Thyroid gland (tissue), 4 donors: Measurements from ENCODE around the gene F13B. TPM values are rescaled to one million over a fixed set of nuclear protein-coding genes. Genes with fewer than 3 reads are reported as not detected.

Source experiments
- DNase-seq, 2 donors: peaks; one replicate each; pipeline ENCODE4 v3.0.0-alpha.2; 2019
- H3K27ac ChIP-seq, 3 donors: fragments of 200-600 bp; sonication (generic); 1 replicate in 2 of 3; 2 replicates in 1 of 3; pipeline ENCODE4 v1.5.1; 2016 to 2019; ENCODE audit warnings: mild to moderate bottlenecking in 1 of 3, moderate library complexity in 1 of 3
- H3K27me3 ChIP-seq: fragments of 200-600 bp; sonication (generic); one replicate; pipeline ENCODE4 v1.5.1; 2019
- H3K36me3 ChIP-seq, 2 donors: fragments of 200-600 bp; sonication (generic); one replicate each; pipeline ENCODE4 v1.5.1; 2016 to 2019
- H3K4me1 ChIP-seq, 2 donors: fragments of 200-600 bp; sonication (generic); one replicate each; pipeline ENCODE4 v1.5.1; 2017 to 2019
- H3K4me3 ChIP-seq, 3 donors: fragments of 200-600 bp; sonication (generic); replicated peaks in 1 of 3; 1 replicate in 2 of 3; 2 replicates in 1 of 3; pipeline ENCODE4 v1.5.1; 2016; ENCODE audit warnings: mild to moderate bottlenecking in 1 of 3
- H3K9me3 ChIP-seq: fragments of 200-600 bp; sonication (generic); one replicate; pipeline ENCODE4 v1.5.1; 2017
- POLR2A ChIP-seq, 2 donors: fragments of 450-650 bp; IDR thresholded peaks; one replicate each; pipeline ENCODE4 v1.6.1; 2017; ENCODE audit warnings: antibody characterized with exemption in 2 of 2, mild to moderate bottlenecking in 2 of 2, moderate library complexity in 1 of 2
- WGBS, 2 donors: methylation state at CpG; one replicate each; pipeline ENCODE4 v1.1.5; 2017; 5-methylcytosine and 5-hydroxymethylcytosine counted together
- intact Hi-C: fragments of 100-400 bp; cut with DNase I; formaldehyde crosslinking; loops from one replicate; pipeline ENCODE4 v1.15.1; 2023
- total RNA-seq, 4 donors: library from RNA; depleted of rRNA; stranded (reverse); fragments of >200 nt; gene quantifications; one replicate each; pipeline ENCODE4 v1.2.3, GENCODE V29; 2016
- TF ChIP-seq, protein P1 (sequence below), 6 experiments: fragments of 200-600 bp in 3 of 6; fragments of 450-650 bp in 3 of 6; sonication (generic) in 3 of 6; IDR thresholded peaks; one replicate each; pipeline ENCODE4 v1.5.1; 2016 to 2019; ENCODE audit warnings: antibody characterized with exemption in 6 of 6, mild to moderate bottlenecking in 2 of 6, inconsistent platforms in 1 of 6, moderate library complexity in 1 of 6

Gene F13B
- total RNA-seq, 4 donors from 2014 or later, result not detected

DNA sequence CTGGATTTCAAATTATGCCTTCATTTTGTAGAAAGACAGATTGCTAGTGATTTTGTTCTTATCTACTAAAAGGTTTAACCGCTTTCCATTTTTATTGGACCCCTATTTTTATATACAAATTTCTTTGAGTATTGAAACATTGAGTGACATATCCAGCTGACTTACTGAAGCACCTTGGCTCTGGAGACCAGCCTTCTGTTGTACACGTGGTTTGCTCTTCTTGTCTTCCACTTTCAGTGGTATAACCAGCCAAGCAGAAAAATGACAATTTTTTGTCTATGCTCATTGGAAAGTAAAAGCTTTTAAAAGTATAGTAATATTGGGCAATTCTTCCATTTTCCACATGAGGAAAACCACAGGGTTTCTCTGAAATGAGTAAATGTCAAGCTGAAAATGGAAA lies 4.4 kb downstream of the F13B start:
- intact Hi-C loops, result no loop called here
- no peak overlapping the region for H3K27ac ChIP-seq
- H3K36me3 ChIP-seq, result no peaks in the 10 kb centered on the region
- H3K4me3 ChIP-seq, result no peak overlapping the region
- no peaks in the 10 kb centered on the region for H3K27me3 ChIP-seq
- TF ChIP-seq POLR2A (IDR thresholded peaks at IDR 0.05), result no peak
- TF ChIP-seq, protein P1, sequence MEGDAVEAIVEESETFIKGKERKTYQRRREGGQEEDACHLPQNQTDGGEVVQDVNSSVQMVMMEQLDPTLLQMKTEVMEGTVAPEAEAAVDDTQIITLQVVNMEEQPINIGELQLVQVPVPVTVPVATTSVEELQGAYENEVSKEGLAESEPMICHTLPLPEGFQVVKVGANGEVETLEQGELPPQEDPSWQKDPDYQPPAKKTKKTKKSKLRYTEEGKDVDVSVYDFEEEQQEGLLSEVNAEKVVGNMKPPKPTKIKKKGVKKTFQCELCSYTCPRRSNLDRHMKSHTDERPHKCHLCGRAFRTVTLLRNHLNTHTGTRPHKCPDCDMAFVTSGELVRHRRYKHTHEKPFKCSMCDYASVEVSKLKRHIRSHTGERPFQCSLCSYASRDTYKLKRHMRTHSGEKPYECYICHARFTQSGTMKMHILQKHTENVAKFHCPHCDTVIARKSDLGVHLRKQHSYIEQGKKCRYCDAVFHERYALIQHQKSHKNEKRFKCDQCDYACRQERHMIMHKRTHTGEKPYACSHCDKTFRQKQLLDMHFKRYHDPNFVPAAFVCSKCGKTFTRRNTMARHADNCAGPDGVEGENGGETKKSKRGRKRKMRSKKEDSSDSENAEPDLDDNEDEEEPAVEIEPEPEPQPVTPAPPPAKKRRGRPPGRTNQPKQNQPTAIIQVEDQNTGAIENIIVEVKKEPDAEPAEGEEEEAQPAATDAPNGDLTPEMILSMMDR (IDR thresholded peaks at IDR 0.05), result no peak
- H3K4me1 ChIP-seq, result peaks cover 0 to 2% of the 10 kb centered on the region in 2 donors
- no peaks in the 10 kb centered on the region for H3K9me3 ChIP-seq
- WGBS, 2 donors, result 54 to 56% methylated on average over 2 of the region's 2 CpGs
- DNase-seq, result peak in 1 of 2 donors; percentile 5

DNA sequence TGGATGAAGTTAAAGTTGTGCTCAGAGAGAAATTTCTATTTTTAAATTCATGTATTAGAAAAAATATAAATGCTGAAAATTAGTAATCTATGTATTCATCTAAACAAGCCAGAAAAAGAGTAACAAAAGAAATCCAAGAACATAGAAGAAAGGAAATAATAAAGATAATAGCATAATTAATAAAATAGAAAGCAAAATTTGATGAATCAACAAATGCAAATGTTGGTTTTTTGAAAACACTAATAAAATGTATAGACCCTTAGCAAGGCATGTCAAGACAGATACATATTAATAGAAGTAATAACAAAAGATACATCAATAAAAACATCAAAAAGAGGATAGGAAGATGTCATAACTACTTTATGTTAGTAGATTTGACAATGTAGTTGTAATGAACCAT lies 18.0 kb downstream of the F13B start:
- H3K4me3 ChIP-seq, result no peak overlapping the region
- intact Hi-C loops, result no loop called here
- no peaks in the 10 kb centered on the region for H3K27me3 ChIP-seq
- H3K27ac ChIP-seq, result no peak overlapping the region
- no peak for DNase-seq
- TF ChIP-seq, protein P1 (IDR thresholded peaks at IDR 0.05), result no peak
- no peak for TF ChIP-seq POLR2A (IDR thresholded peaks at IDR 0.05)
- H3K4me1 ChIP-seq, result no peaks in the 10 kb centered on the region
- H3K9me3 ChIP-seq, result no peaks in the 10 kb centered on the region
- no peaks in the 10 kb centered on the region for H3K36me3 ChIP-seq

DNA sequence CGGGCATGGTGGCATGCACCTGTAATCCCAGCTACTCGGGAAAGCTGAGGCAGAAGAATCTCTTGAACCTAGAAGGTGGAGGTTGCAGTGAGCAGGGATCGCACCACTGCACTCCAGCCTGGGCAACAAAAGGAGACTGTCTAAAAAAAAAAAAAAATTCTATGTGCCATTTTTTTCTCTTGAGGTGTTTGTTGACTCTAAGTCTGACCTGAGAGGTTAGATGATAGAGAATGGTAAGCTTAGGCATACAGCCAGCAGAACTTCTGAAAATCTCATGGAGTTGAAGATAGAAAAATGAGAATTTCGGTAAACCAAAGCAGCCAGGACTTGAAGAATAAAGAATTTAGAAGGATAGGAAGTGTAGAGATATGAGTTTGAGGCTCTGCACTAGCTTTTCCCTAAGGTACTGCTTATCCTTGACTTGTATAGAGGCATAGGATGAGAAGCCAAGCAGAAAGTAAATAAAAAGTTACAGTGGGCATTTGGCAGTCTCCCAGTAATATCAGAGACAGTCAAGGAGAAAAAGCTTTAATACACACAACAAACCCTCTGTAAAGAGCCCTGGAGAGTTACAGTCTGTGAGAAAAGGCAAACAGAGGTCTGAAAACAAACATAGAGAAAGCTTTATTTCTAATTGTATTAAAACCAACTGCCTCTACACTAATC lies 24.3 kb downstream of the F13B start:
- WGBS, 2 donors, result 36 to 49% methylated on average over 4 of the region's 4 CpGs
- no peak for DNase-seq
- Histone ChIP-seq H3K9me3 (no peaks in the 10 kb centered on the region), H3K27ac (no peak overlapping the region), H3K4me1 (no peaks in the 10 kb centered on the region), H3K27me3 (no peaks in the 10 kb centered on the region), H3K4me3 (no peak overlapping the region), H3K36me3 (no peaks in the 10 kb centered on the region)
- intact Hi-C loops, result no loop called here
- no peak for TF ChIP-seq POLR2A (IDR thresholded peaks at IDR 0.05)
- TF ChIP-seq, protein P1 (IDR thresholded peaks at IDR 0.05), result no peak

DNA sequence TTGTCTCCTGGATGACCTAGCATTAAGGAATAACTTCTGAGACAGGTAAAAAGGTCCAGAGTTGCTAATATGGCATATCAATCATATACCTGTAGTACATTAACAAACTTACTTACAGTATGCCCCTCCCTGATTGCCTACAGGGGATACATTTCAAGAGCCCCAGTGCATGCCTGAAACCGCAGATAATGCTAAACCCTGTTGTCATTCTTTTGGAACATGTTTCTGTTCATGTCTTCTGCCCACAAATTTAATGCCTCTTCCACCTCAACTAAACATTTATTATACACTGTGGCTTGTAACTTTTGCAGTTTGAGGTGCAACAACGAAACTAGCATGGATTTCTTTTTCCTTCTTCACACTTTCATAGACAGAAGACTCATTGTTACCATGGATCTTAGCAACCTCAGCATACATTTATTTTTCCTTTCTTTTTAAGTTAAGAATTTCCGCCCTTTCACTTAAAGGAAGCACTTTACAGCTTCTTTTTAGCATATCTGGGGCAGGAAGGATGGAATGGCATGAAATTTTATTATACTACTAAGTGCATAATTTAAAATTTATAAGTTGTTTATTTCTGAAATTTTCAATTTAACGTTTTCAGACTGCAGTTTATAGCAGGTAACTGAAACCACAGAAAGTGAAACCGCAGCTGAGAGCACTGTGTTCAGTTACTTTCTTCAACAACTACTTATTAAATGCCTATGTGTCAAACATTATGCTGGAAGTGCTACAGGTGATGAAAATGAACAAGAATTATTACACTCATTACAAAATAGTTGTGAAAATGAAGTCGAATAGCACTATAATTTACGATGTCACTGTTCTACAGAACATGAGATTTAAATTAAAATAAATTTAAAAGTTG lies 25.3 kb downstream of the F13B start:
- intact Hi-C loops, result no loop called here
- 89 to 90% methylated on average over 7 of the region's 7 CpGs for WGBS, 2 donors
- H3K27me3 ChIP-seq, result no peaks in the 10 kb centered on the region

More for the DNA sequence above, 25.3 kb downstream of the F13B start:
- H3K9me3 ChIP-seq, result no peaks in the 10 kb centered on the region
- no peaks in the 10 kb centered on the region for H3K36me3 ChIP-seq
- TF ChIP-seq POLR2A (IDR thresholded peaks at IDR 0.05), result no peak
- TF ChIP-seq, protein P1 (IDR thresholded peaks at IDR 0.05), result no peak
- no peak overlapping the region for H3K4me3 ChIP-seq
- DNase-seq, result no peak
- H3K27ac ChIP-seq, result no peak overlapping the region
- H3K4me1 ChIP-seq, result no peaks in the 10 kb centered on the region
